Left lung (tissue), 10 donors: Measurements from ENCODE around the gene DDX47. TPM values are rescaled to one million over a fixed set of nuclear protein-coding genes. Genes with fewer than 3 reads are reported as not detected.

ENCODE experiments used
- ATAC-seq: fragments of 200-7000 bp; cut with Tn5 transposase; one replicate; pipeline ENCODE4 v1.9.1; 2020; ENCODE audit warnings: moderate library complexity
- DNase-seq, 4 donors: peaks; one replicate each; pipeline ENCODE4 v3.0.0-alpha.2; 2013 to 2020
- H3K27ac ChIP-seq, 2 donors: fragments of 200-600 bp; sonication (generic) in 1 of 2; one replicate each; pipeline versions ENCODE4 v1.5.0 to v1.8.0; 2020 to 2021
- H3K27me3 ChIP-seq, 2 donors: fragments of 200-600 bp; sonication (generic) in 1 of 2; one replicate each; pipeline versions ENCODE4 v1.5.0 to v1.8.0; 2020 to 2021
- H3K36me3 ChIP-seq, 2 donors: fragments of 200-600 bp; sonication (generic) in 1 of 2; one replicate each; pipeline versions ENCODE4 v1.5.0 to v1.8.0; 2020 to 2021
- H3K4me1 ChIP-seq, 2 donors: fragments of 200-600 bp; one replicate each; pipeline ENCODE4 v1.8.0; 2021
- H3K4me3 ChIP-seq, 2 donors: fragments of 200-600 bp; sonication (generic) in 1 of 2; one replicate each; pipeline versions ENCODE4 v1.5.0 to v1.8.0; 2020 to 2021; ENCODE audit warnings: mild to moderate bottlenecking in 1 of 2
- H3K9me3 ChIP-seq, 2 donors: fragments of 200-600 bp; sonication (generic) in 1 of 2; one replicate each; pipeline versions ENCODE4 v1.5.0 to v1.8.0; 2020 to 2021
- CTCF ChIP-seq, 2 donors: fragments of 200-600 bp; sonication (generic) in 1 of 2; IDR thresholded peaks; one replicate each; pipeline versions ENCODE4 v1.5.0 to v1.8.0; 2021; ENCODE audit warnings: antibody characterized with exemption in 2 of 2
- intact Hi-C, 2 donors: fragments of 100-400 bp; cut with DNase I; formaldehyde crosslinking; loops; one replicate each; pipeline versions ENCODE4 v1.11.2 to v1.14.2; 2022
- polyA plus RNA-seq, 6 donors: library from polyadenylated mRNA; unstranded; fragments of 120-200 nt; gene quantifications; one replicate each; pipeline ENCODE4 v1.2.1, GENCODE V29; 2013; ENCODE audit not compliant: insufficient read length in 6 of 6
- total RNA-seq, 2 donors: library from RNA; stranded (reverse); fragmentation: NEBNext Ultra II Directional; extraction: Animal tissue kit (Norgen Biotek cat#: 25700); gene quantifications; one replicate each; pipeline ENCODE4 v1.2.1, GENCODE V29; 2021
- donor health status: DM: no; HTN: yes; CAD: no.
- donor health status: DM: no; HTN: no; CAD: no.

Gene DDX47
- total and polyA plus RNA-seq, 8 donors = 44.0 to 86.7 (median 74.8) TPM

DNA sequence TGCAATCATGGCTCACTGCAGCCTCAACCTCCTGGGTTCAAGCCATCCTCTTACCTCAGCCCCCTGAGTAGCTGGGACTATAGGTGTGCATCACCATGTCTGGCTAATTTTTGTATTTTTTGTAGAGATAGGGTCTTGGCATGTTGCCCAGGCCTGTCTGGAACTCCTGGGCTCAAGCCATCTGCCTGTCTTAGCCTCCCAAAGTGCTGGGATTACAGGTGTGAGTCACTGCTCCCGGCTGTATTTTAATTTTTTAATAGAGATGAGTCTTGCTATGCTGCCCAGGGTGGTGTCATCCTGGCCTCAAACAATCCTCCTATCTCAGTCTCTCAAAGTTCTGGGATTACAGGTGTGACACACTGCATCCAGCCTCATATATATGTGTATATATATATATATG is 46.5 kb downstream of the DDX47 start:
- H3K27ac ChIP-seq = no peak overlapping the region
- no peak for TF ChIP-seq CTCF (IDR thresholded peaks at IDR 0.05)
- no peaks in the 10 kb centered on the region for H3K36me3 ChIP-seq
- DNase-seq = no peak
- no peak for ATAC-seq
- no peaks in the 10 kb centered on the region for H3K4me1 ChIP-seq
- H3K27me3 ChIP-seq = no peaks in the 10 kb centered on the region
- intact Hi-C loops = no loop called here
- H3K9me3 ChIP-seq = no peaks in the 10 kb centered on the region
- no peak overlapping the region for H3K4me3 ChIP-seq

DNA sequence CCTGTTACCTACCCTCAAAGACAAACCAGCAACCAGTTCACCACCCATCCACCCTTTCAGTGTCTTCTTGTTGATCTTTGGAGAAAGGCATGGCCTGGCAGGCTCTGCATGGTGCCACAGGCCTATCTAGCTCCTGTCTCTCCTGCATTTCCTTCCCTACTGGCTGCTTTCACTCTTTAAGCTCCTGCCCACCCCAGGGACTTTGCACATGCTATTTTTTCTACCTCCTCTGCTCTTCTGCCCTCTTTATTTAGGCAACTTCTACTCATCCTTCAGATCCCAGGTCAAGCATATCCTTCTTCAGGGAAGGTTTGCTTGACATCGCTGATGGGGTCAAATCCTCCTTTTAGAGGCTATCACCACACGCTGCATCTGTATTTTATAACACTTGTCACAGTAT is 51.1 kb downstream of the DDX47 start:
- H3K27ac ChIP-seq = no peak overlapping the region
- TF ChIP-seq CTCF (IDR thresholded peaks at IDR 0.05) = no peak

GRCh38 chr12:12868477-12869235 is 55.5 kb downstream of the DDX47 start:
- intact Hi-C loops = no loop called here
- Histone ChIP-seq H3K9me3 (no peaks in the 10 kb centered on the region), H3K4me1 (no peaks in the 10 kb centered on the region), H3K4me3 (no peak overlapping the region), H3K27me3 (no peaks in the 10 kb centered on the region), H3K36me3 (no peaks in the 10 kb centered on the region), H3K27ac (no peak overlapping the region)
- DNase-seq = no peak
- no peak for ATAC-seq
- no peak for TF ChIP-seq CTCF (IDR thresholded peaks at IDR 0.05)

More for the DNA sequence above, 51.1 kb downstream of the DDX47 start:
- Histone ChIP-seq H3K4me1 (no peaks in the 10 kb centered on the region), H3K36me3 (no peaks in the 10 kb centered on the region), H3K9me3 (no peaks in the 10 kb centered on the region), H3K27me3 (no peaks in the 10 kb centered on the region), H3K4me3 (no peak overlapping the region)
- intact Hi-C loops = no loop called here
- ATAC-seq = no peak
- no peak for DNase-seq

DNA sequence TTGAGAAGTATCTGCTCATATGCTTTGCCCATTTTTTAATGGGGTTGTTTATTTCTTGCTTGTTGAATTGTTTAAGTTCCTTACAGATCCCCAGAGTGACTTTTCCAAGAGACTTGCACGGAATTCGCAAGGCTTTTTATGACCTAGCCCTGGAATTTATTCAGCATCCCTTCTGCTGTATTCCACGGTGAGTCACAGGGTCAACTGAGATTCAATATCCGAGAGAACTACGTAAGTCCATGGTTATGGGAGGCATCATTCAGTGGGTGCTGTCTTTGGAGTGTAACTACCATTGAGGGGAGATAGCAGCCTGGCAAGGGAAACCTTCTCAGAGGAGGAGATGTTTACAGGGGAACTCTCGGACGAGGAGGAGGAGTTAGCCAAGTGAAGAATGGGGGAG is 57.3 kb downstream of the DDX47 start:
- H3K36me3 ChIP-seq = no peaks in the 10 kb centered on the region
- ATAC-seq (no peak), DNase-seq (no peak)
- H3K4me3 ChIP-seq = no peak overlapping the region
- no peak overlapping the region for H3K27ac ChIP-seq
- intact Hi-C loops = no loop called here
- TF ChIP-seq CTCF (IDR thresholded peaks at IDR 0.05) = no peak
- H3K9me3 ChIP-seq = no peaks in the 10 kb centered on the region
- H3K27me3 ChIP-seq = no peaks in the 10 kb centered on the region
- no peaks in the 10 kb centered on the region for H3K4me1 ChIP-seq

- no peaks in the 10 kb centered on the region for H3K4me1 ChIP-seq
- intact Hi-C loops = no loop called here
- no peak for TF ChIP-seq CTCF (IDR thresholded peaks at IDR 0.05)
- H3K4me3 ChIP-seq = no peak overlapping the region
- no peak for DNase-seq
- no peaks in the 10 kb centered on the region for H3K9me3 ChIP-seq
- H3K27me3 ChIP-seq = no peaks in the 10 kb centered on the region
- peak overlapping the region; percentile 38 to 49 for H3K27ac ChIP-seq
- H3K36me3 ChIP-seq = no peaks in the 10 kb centered on the region
- no peak for ATAC-seq
Measured at GRCh38 chr12:12871587-12872138, 58.5 kb downstream of the DDX47 start.
